Fibroblast of pulmonary artery (primary cell): ENCODE results near the gene FASN.
"Not testable (repeated sequence)": the region's sequence is repeated elsewhere in the genome, so short reads cannot be mapped to it uniquely, and the experiment has no call there.

ENCODE experiments used
- DNase-seq: peaks from one replicate; pipeline ENCODE4 v3.0.0-alpha.2; 2010; ENCODE audit warnings: low read depth
- H3K4me3 ChIP-seq: replicated peaks from 2 replicates; pipeline ENCODE4 v1.5.1; 2011; ENCODE audit warnings: low read depth, mild to moderate bottlenecking, control low read depth, low read length, moderate library complexity
- CTCF ChIP-seq: IDR thresholded peaks from 2 replicates; pipeline ENCODE4 v1.5.1; 2011; ENCODE audit warnings: mild to moderate bottlenecking, control low read depth, low read length, inconsistent platforms; ENCODE audit errors: missing control alignments

Gene FASN

GRCh38 chr17:82098169-82098938, at the start of gene FASN:
FASN (minus strand) TSS chr17:82098236; CDS start chr17:82096445, 1,791 bp downstream.
- TF ChIP-seq CTCF = peak; percentile 29
- peak within 1 kb of the TSS; percentile 72 for H3K4me3 ChIP-seq
- DNase-seq = peak; percentile 96

DNA sequence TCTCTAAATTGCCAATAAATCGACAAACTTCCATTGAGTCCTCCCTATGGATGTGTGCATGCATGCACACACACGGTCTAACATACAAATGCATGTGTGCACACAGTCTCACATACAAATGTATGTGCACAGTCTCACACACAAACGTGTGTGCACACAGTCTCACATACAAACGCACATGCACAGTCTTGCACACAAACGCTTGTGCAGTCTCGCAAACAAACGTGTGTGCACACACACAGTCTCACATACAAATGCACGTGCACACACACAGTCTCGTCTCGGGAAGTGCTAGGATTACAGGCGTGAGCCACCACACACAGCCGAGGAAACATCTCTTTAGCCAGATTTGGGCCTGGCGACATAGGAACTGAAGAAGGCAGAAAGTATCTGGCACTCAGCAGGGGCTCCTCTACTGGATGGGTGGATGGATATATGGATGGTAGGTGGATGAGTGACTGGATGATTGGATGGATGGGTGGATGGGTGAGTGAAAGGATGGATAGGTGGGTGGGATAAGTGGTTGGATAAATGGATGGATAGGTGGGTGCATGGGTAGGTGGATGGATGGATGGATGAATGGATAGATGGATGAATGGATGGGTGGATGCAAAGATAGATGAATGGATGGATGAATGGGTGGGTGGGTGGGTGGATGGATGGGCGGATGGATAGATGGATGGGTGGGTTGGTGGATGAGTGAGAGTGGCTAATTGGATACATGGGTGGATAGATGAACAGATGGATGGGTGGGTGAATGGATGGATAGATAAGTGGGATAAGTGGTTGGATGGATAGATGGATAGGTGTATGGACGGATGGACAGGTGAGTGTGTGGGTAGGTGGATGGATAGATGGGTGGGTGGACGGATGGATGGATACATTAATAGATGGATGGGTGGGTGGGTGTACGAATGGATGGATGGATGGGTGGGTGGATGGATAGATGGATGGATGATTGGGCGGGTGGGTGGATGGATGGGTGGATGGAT, 48.9 kb upstream of the FASN start:
- no peak for DNase-seq
- no peak for TF ChIP-seq CTCF
- H3K4me3 ChIP-seq = no peak overlapping the region

DNA sequence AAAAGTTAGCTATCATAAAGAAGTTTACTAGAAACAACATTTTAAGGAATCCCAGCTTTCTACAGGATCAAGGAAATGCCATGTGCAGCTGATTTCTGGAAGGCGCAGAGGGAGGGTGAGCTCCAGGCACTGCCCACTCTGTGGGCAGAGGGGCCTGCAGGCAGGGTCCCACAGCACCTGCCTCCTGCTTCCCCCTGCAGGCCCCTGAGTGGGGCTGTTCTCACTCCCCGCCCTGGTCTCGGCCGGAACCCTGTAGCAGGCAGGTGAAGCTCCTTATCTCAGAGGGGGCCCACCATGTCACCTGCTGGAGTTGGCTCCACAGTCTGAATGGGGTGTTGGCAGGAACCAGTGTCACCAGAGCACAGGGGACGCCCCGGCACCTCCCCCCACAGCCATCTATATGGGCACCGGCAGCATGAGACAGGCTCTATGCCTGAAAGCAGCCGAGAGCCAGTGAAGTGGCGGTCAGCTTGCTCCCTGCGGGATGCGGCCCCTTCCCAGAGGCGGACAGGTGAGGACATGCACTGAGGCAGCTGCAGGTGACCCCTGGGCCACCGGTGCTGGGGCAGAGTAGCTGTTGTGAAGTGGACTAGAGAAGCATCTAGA, 47.6 kb upstream of the FASN start:
- H3K4me3 ChIP-seq = no peak overlapping the region
- no peak for TF ChIP-seq CTCF
- no peak for DNase-seq

GRCh38 chr17:82143333-82143732, 45.3 kb upstream of the FASN start:
- no peak for DNase-seq
- TF ChIP-seq CTCF = no peak
- H3K4me3 ChIP-seq = no peak overlapping the region

DNA sequence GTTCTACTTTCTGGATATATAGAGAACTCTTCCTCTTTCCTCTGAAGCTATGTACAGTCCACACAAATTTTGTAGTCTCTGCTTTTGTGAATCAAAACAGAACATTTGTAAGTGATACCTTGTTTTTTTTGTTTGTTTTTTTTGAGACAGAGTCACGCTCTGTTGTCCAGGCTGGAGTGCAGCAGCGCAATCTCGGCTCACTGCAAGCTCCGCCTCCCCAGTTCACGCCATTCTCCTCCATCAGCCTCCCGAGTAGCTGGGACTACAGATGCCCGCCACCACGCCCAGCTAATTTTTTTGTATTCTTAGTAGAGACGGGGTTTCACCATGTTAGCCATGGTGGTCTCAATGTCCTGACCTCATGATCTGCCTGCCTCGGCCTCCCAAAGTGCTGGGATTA, 41.9 kb upstream of the FASN start:
- DNase-seq, H3K4me3 ChIP-seq: not testable (repeated sequence)

- no peak for DNase-seq
- TF ChIP-seq CTCF = no peak
- H3K4me3 ChIP-seq = no peak overlapping the region
Observed at GRCh38 chr17:82138511-82138992, 40.5 kb upstream of the FASN start.

DNA sequence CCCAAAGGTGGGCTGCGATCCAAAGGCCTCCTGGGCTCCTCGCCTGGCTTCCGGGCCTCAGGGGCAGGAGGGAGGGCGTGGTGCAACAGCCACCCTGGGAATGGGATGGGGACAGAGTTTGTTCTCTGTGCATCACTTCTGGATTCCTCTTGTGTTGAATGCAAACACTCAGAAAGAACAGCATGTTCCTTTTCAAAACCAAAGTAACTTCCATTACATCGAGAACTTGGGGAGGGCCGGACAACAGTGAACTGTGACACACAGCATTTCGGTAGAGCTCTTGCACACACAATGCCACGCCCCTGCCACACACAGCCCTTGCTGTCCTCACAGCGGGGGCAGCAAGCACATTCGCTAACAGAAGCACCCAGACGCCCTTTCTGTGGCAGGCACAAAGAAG, 36.1 kb upstream of the FASN start:
- no peak for TF ChIP-seq CTCF
- H3K4me3 ChIP-seq = no peak overlapping the region
- peak; percentile 5 for DNase-seq

- H3K4me3 ChIP-seq = not testable (repeated sequence)
- DNase-seq = peak; percentile 61
Observed at GRCh38 chr17:82133166-82133953, 35.3 kb upstream of the FASN start.
